ENCODE results near the gene USP31.

DNA sequence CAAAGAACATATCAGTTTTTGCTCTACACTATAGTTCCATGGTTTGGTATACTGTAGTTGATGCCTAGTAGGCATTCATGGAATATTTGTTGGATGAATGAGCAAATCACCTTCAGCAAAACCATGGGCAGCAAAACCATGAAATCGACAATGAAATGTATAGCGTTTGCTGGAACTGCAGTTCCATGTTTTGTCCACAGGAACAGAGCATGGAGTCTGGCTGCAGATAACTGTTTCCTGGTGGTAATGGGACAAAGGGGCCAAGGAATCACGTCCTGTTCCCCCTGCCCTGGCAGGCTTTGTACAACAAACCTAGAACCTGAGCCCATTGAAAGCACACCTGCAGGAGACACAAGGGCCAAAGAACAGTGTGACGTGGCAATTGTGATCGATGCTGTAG lies 101.1 kb downstream of the USP31 start:
- no peak for TF ChIP-seq RAD21 (IDR thresholded peaks at IDR 0.05; ENCODE audit: low read depth)
- TF ChIP-seq EP300 (IDR thresholded peaks at IDR 0.05; ENCODE audit: borderline replicate concordance) = no peak
